ENCODE results near the gene EDARADD.

EDARADD gene

GRCh38 chr1:236395230-236395946 lies 1.3 kb downstream of the EDARADD start:
- peak; percentile 35 for DNase-seq

- no peak for DNase-seq
Observed at GRCh38 chr1:236395947-236396664, 2.0 kb downstream of the EDARADD start.

DNA sequence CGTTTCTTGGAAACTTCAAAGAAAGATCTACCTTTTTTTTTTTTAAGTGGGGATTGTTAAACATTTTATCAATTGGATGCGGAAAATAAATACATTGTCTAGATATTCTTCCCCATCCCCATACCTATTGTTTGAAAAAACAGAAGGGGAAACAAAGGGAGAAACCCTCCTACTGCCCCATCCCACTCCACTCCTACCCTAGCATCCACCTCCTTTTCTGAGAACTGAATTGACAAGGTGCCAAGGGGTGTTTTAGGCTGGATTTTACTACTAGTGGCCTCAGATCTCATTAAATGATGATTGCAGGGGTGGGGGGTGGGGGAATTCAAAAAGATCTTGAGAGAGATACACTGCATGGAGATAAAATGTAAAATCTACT lies 2.6 kb downstream of the EDARADD start:
- DNase-seq, result no peak

GRCh38 chr1:236397173-236397759 lies 3.2 kb downstream of the EDARADD start:
- DNase-seq, result no peak

GRCh38 chr1:236398538-236398937 lies 4.5 kb downstream of the EDARADD start:
- DNase-seq, result no peak

DNA sequence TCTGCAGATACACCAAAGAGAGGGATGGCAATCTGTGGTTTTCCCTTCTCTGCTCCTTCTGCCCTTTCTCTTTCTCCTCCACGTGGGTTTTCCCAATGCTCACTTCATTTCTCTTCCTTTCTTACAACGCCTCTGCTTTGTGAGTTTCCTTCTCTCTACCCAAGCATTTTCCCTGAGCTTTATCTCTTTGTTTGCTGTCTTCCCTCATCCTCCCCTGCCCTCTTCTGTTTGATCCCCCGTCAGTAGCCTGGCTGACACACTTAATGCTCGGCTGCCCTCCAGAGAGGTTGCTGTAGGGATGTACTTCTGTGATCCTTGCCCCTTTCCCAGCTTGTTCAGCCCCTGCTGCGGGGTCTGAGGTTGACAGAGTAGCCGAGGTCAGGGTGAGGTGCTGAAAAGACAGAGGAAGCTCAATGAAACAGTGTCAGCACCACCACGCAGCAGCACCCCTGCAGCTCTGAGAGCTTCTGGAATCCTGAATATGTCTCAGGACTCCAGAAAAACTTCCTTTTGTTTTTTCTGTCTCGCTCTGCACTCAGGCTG lies 6.0 kb downstream of the EDARADD start:
- DNase-seq, result no peak

DNA sequence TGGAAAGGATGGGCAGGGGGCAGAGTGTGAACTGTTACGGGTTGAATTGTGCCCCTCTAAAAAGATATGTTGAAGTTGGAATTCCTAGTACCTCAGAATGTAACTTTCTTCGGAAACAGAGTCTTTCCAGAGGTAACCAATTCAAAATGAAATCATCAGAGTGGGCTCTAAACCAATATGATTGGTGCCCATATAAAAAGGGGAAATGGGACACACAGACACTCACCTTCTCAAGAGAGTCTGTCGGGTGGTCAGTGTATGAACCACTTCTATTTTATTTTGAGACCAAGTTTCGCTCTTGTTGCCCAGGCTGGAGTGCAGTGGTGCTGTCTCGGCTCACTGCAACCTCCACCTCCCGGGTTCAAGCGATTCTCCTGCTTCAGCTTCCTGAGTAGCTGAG lies 7.6 kb downstream of the EDARADD start:
- DNase-seq, result no peak

GRCh38 chr1:236403905-236404696 lies 10.0 kb downstream of the EDARADD start:
- DNase-seq, result no peak

DNA sequence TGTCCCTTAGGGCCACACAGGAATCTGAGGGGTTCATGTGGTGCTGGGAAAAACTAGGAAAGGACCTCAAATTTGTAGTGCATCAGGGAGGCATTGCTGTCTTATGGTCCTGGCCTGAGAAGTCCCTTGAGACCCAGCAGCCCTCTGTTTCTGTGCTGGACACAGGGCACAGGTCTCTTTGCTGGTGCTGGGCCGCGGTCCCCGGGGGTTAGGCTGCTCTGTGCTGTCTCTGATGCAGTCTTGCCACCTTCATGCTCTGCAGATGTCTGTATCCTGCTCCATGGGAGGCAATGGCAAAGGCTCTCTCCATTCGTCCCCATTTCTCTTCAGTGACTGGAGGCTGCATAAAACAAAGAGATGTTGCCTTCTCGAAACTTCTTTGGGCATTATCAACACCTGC lies 13.0 kb downstream of the EDARADD start:
- DNase-seq, result no peak

GRCh38 chr1:236413688-236414087 lies 19.6 kb downstream of the EDARADD start:
- no peak for DNase-seq

DNA sequence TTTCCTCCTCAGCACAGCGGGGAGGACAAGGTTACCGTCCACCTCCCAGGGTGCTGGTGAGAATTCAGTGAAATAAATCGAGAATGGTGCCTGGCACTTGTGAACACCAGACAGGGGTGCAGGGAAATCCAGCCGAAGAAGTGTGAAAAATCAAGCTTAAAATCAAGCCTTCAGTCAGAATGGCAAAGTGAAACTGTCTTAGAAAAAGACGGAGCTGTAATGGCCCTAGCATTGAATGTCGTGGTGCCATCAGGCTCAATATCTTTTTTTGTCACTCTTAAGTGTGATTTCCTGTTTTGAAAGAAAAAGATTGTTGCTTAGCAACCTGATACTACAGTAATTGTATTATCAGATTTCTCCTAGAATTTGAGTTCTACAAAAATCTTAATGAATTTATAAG lies 22.1 kb downstream of the EDARADD start:
- peak; percentile 42 for DNase-seq

- DNase-seq, result no peak
Observed at GRCh38 chr1:236417336-236417735, 23.2 kb downstream of the EDARADD start.

- no peak for DNase-seq
Observed at GRCh38 chr1:236419502-236419901, 25.4 kb downstream of the EDARADD start.

GRCh38 chr1:236421022-236421421 lies 26.9 kb downstream of the EDARADD start:
- DNase-seq, result peak; percentile 28

DNA sequence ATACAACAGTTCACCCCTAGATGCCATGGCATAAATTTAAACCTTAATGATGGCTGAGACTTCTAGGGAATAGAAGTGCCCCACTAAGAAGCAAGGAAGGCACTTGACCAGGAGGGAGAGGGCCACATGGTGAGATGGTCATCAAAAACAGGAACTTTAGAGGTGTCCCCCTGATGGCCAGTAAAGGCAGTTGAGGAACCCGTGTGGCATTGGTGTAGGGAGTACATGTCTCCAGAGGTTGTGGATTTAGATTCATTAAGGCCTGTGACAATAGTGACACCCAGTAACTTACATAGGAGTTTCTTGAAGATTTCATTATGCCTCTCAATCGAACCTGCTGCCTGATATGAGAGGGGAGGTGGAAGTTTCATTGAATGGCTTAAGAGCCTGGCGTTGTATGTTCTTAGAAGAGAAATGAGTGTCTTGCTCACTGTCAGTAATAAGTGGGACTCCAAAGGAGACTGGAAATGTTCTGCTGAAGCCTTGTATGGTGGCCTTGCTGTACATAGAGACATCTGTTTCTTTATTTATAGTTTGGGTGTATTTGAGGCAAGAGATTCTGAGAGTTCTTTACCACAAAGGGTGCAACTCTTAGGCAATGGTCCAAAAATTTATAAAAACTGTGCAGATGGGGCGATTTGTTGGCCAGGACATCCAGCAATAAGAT lies 27.9 kb downstream of the EDARADD start:
- no peak for DNase-seq

DNA sequence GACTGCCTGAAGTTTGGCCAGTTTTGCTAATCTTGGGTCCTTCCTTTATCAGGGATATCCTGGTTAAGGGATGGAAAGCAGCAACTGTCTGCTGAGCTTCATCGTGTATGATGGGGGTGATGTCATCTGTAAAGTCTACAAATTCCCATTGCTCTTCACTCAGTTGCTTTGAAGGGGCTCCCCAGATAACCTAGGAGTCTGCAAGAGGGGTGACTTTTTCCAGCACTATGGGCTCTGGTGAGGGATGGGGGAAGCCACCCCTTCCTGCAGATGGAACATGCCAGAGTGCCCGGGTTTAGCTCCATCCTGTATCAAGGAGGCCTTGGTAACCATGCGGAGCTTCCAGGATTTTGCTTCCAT lies 28.4 kb downstream of the EDARADD start:
- no peak for DNase-seq

GRCh38 chr1:236425031-236425663 lies 31.1 kb downstream of the EDARADD start:
- DNase-seq, result no peak

DNA sequence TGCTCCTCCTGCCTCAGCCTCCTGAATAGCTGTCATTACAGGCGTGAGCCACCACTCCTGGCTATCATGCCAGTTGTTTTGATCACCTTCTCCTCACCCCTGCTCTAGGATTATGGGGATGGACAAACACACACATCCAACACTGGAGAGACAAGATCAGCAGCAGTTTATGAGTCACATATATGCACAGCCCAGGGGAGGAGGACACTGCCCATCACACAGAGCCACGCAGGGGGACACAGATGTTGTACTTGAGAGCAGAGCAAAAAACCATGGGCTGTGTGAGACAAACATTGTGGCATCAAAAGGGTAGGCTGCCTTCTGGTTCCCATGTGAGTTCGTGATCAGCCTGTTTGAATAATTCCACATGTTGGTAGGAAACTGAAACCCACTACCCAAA lies 32.1 kb downstream of the EDARADD start:
- DNase-seq, result no peak

DNA sequence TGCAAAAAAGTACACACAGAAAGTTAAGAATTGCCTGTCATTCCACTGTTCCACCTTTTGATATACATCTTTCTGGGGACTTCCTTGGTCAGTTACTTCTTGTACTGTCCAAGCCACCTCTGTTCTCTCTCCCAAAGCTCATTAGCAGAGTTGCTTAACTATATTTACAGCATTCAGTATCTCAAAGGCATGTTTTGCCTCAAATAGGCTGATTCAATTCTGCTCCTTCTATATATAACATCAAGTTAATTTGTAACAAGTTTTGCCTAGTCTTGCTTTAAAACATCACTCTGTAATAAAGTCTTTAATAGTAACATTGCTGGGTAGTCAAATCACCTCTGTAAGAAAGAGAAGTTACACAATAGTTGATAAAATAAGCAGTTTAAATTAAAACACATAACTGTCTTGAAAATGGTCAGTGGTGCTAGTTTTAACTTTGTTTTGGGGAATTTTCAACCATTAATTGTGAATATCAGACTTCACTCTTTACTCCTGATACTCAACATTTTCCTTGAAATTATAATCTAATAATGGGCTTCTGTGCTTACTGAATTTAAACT lies 35.7 kb downstream of the EDARADD start:
- no peak for DNase-seq

DNA sequence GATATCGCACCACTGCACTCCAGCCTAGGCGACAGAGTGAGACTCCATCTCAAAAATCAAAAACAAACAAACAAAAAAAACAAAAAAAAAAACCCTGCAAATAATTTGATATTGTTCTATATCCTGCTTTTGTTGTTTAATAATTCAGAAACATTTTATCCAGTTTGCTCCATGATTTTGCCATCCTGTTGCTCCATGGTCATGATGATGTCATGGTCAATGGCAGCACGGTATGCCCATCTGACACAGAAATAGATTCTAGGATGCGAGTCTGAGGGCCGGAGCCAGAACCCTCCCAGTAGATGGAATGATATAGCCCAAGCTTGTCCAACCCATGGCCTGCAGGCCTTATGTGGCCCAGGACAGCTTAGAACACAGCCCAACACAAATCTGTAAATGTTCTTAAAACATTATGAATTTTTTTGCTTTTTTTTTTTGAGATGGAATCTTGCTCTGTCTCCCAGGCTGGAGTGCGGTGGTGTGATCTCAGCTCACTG lies 39.8 kb downstream of the EDARADD start:
- DNase-seq, result no peak

DNA sequence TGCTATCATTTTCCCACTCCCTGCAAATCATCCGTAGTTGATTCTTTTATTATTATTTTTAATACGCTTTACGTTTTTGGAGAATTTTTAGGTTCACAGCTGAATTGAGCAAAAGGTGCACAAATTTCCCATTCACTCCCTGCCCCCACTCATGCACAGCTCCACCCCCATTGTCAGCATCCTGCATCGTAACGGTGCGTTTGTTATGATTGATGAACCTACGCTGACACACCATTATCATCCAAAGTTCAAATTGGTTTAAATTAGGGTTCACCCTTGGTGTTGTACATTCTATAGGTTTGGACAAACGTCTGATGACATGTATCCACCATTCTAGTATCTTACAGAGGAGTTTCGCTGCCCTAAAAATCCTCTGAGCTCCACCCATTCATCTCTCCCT lies 44.5 kb downstream of the EDARADD start:
- DNase-seq, result no peak

GRCh38 chr1:236440373-236440772 lies 46.3 kb downstream of the EDARADD start:
- DNase-seq, result no peak
